ENCODE data around the gene SLC38A10. TPM values are rescaled to one million over a fixed set of nuclear protein-coding genes. Genes with fewer than 3 reads are reported as not detected.
A peak's percentile ranks its signal among the peaks of the same experiment; 100 is the strongest.

The SLC38A10 gene
- total RNA-seq, 1 donor from 2014 or later: 100 TPM

- H3K36me3 ChIP-seq (ENCODE audit: control insufficient read depth, insufficient read depth, low read length): no peaks in the 10 kb centered on the region
- H3K4me3 ChIP-seq (ENCODE audit: low read depth, low read length): no peak overlapping the region
- DNase-seq (ENCODE audit: low read depth): no peak
- TF ChIP-seq CTCF (IDR thresholded peaks at IDR 0.05; ENCODE audit: insufficient read depth, low read length, poor library complexity, severe bottlenecking): no peak
- no peaks in the 10 kb centered on the region for H3K27me3 ChIP-seq (ENCODE audit: control insufficient read depth, insufficient read depth, low read length)
These were observed 37.6 kb downstream of the SLC38A10 start for GRCh38 chr17:81257533-81257932.

- H3K27me3 ChIP-seq (ENCODE audit: control insufficient read depth, insufficient read depth, low read length): no peaks in the 10 kb centered on the region
- TF ChIP-seq CTCF (IDR thresholded peaks at IDR 0.05; ENCODE audit: insufficient read depth, low read length, poor library complexity, severe bottlenecking): no peak
- no peak overlapping the region for H3K4me3 ChIP-seq (ENCODE audit: low read depth, low read length)
- no peaks in the 10 kb centered on the region for H3K36me3 ChIP-seq (ENCODE audit: control insufficient read depth, insufficient read depth, low read length)
- DNase-seq (ENCODE audit: low read depth): peak; percentile 61
These were observed 38.5 kb downstream of the SLC38A10 start for GRCh38 chr17:81256616-81257015.

GRCh38 chr17:81254955-81255717 lies 40.0 kb downstream of the SLC38A10 start:
- Histone ChIP-seq H3K27me3 (ENCODE audit: control insufficient read depth, insufficient read depth, low read length) (no peaks in the 10 kb centered on the region), H3K4me3 (ENCODE audit: low read depth, low read length) (no peak overlapping the region), H3K36me3 (ENCODE audit: control insufficient read depth, insufficient read depth, low read length) (no peaks in the 10 kb centered on the region)
- peak; percentile 76 for TF ChIP-seq CTCF (IDR thresholded peaks at IDR 0.05; ENCODE audit: insufficient read depth, low read length, poor library complexity, severe bottlenecking)
- peak; percentile 65 for DNase-seq (ENCODE audit: low read depth)

- TF ChIP-seq CTCF (IDR thresholded peaks at IDR 0.05; ENCODE audit: insufficient read depth, low read length, poor library complexity, severe bottlenecking): peak; percentile 72
- Histone ChIP-seq H3K27me3 (ENCODE audit: control insufficient read depth, insufficient read depth, low read length) (no peaks in the 10 kb centered on the region), H3K36me3 (ENCODE audit: control insufficient read depth, insufficient read depth, low read length) (no peaks in the 10 kb centered on the region), H3K4me3 (ENCODE audit: low read depth, low read length) (no peak overlapping the region)
- no peak for DNase-seq (ENCODE audit: low read depth)
These were observed 41.6 kb downstream of the SLC38A10 start for GRCh38 chr17:81253358-81254131.

- no peak for DNase-seq (ENCODE audit: low read depth)
- no peak overlapping the region for H3K4me3 ChIP-seq (ENCODE audit: low read depth, low read length)
- TF ChIP-seq CTCF (IDR thresholded peaks at IDR 0.05; ENCODE audit: insufficient read depth, low read length, poor library complexity, severe bottlenecking): no peak
- no peaks in the 10 kb centered on the region for H3K27me3 ChIP-seq (ENCODE audit: control insufficient read depth, insufficient read depth, low read length)
- H3K36me3 ChIP-seq (ENCODE audit: control insufficient read depth, insufficient read depth, low read length): no peaks in the 10 kb centered on the region
These were observed 42.1 kb downstream of the SLC38A10 start for GRCh38 chr17:81252987-81253329.
